ENCODE measurements around the gene FARP1. TPM values are rescaled to one million over a fixed set of nuclear protein-coding genes. Genes with fewer than 3 reads are reported as not detected.

Gene FARP1
- polyA plus RNA-seq, 2 donors, result 2.2 to 2.3 TPM

DNA sequence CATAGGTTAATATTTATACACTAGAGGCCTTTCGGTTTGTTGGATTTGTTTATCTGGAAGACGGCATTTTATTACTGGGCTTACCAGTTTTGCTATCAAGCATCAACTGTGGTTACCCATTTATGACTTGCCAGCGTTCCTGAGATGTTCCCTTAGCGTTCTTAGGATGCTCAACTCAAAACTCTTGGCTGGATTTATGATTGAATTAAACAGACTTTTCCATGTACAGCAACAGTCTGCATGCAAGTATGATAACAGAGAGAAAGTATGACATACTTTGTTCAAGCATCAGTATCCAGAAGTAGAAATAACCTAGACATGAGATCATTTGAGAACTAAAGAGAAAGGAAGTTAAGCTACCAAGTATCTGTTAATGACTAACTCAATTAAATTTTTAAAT is 64.1 kb downstream of the FARP1 start:
- peaks cover 0 to 2% of the 10 kb centered on the region in 2 donors for H3K9me3 ChIP-seq (ENCODE audit: control insufficient read depth in 2 of 2, insufficient read depth in 1 of 2, low read depth in 1 of 2, low read length in 1 of 2)
- no peaks in the 10 kb centered on the region for H3K36me3 ChIP-seq (ENCODE audit: control insufficient read depth in 2 of 2, insufficient read depth in 2 of 2, low read length in 1 of 2)
- no peak overlapping the region for H3K27ac ChIP-seq (ENCODE audit: low read depth in 2 of 2, low read length in 1 of 2)
- H3K4me1 ChIP-seq (ENCODE audit: control insufficient read depth in 2 of 2, insufficient read depth in 2 of 2, low read length in 1 of 2), result peaks cover 0 to 2% of the 10 kb centered on the region in 2 donors
- H3K27me3 ChIP-seq (ENCODE audit: control insufficient read depth in 1 of 2, insufficient read depth in 2 of 2, low read length in 2 of 2), result no peaks in the 10 kb centered on the region
- no peak overlapping the region for H3K4me3 ChIP-seq (ENCODE audit: low read depth in 1 of 2, low read length in 2 of 2)
- 57 to 64% methylated on average over 4 of the region's 4 CpGs for WGBS, 2 donors

GRCh38 chr13:98207416-98207815 is 64.5 kb downstream of the FARP1 start:
- Histone ChIP-seq H3K4me3 (ENCODE audit: low read depth in 1 of 2, low read length in 2 of 2) (no peak overlapping the region), H3K36me3 (ENCODE audit: control insufficient read depth in 2 of 2, insufficient read depth in 2 of 2, low read length in 1 of 2) (no peaks in the 10 kb centered on the region), H3K9me3 (ENCODE audit: control insufficient read depth in 2 of 2, insufficient read depth in 1 of 2, low read depth in 1 of 2, low read length in 1 of 2) (peaks cover 0 to 2% of the 10 kb centered on the region in 2 donors), H3K27me3 (ENCODE audit: control insufficient read depth in 1 of 2, insufficient read depth in 2 of 2, low read length in 2 of 2) (no peaks in the 10 kb centered on the region), H3K4me1 (ENCODE audit: control insufficient read depth in 2 of 2, insufficient read depth in 2 of 2, low read length in 1 of 2) (peaks cover 0 to 2% of the 10 kb centered on the region in 2 donors), H3K27ac (ENCODE audit: low read depth in 2 of 2, low read length in 1 of 2) (no peak overlapping the region)
- 71 to 85% methylated on average over 4 of the region's 4 CpGs for WGBS, 2 donors

DNA sequence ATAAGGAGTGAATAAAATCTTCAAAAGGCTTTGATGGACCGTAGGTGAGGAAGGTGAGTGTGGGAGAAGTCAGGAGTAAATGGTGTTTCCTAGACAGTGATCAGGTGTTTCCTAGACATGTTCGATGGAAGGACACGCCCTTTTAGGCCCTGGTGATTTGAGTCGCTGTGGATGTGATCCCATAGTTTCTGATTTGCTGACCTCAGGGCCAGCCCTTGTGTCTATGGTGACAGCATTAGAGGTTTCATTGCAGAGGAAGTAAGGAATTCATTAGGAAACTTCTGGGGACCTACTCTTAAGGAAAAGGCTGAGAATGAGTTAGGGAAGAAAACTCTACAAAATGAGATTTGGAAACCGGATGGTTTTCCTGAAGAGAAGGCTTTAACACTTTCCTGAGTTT is 65.7 kb downstream of the FARP1 start:
- no peak overlapping the region for H3K27ac ChIP-seq (ENCODE audit: low read depth in 2 of 2, low read length in 1 of 2)
- peaks cover 0 to 2% of the 10 kb centered on the region in 2 donors for H3K9me3 ChIP-seq (ENCODE audit: control insufficient read depth in 2 of 2, insufficient read depth in 1 of 2, low read depth in 1 of 2, low read length in 1 of 2)
- H3K4me3 ChIP-seq (ENCODE audit: low read depth in 1 of 2, low read length in 2 of 2), result no peak overlapping the region
- 86 to 87% methylated on average over 5 of the region's 5 CpGs for WGBS, 2 donors
- H3K27me3 ChIP-seq (ENCODE audit: control insufficient read depth in 1 of 2, insufficient read depth in 2 of 2, low read length in 2 of 2), result no peaks in the 10 kb centered on the region
- H3K4me1 ChIP-seq (ENCODE audit: control insufficient read depth in 2 of 2, insufficient read depth in 2 of 2, low read length in 1 of 2), result peaks cover 0 to 2% of the 10 kb centered on the region in 2 donors
- no peaks in the 10 kb centered on the region for H3K36me3 ChIP-seq (ENCODE audit: control insufficient read depth in 2 of 2, insufficient read depth in 2 of 2, low read length in 1 of 2)

DNA sequence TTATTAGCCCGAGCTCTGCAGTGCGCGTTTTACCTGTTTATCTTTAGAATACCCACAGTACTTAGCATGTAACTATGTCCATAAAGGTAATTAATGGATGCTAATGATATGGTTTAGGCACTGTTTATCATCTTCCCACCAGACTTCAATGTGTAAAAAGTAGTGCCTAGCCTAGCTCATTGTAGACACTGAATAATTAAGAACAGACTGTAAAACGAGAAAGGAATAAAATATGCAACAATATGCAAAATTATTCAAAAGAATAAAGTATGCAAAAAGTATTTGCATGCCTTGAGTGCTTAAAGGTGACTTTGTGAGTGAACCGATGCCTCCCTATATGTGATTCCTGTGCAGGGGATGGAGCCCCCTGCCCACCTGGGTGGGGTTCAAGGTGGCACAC is 69.9 kb downstream of the FARP1 start:
- 86 to 89% methylated on average over 5 of the region's 5 CpGs for WGBS, 2 donors
- no peak overlapping the region for H3K4me3 ChIP-seq (ENCODE audit: low read depth in 1 of 2, low read length in 2 of 2)

DNA sequence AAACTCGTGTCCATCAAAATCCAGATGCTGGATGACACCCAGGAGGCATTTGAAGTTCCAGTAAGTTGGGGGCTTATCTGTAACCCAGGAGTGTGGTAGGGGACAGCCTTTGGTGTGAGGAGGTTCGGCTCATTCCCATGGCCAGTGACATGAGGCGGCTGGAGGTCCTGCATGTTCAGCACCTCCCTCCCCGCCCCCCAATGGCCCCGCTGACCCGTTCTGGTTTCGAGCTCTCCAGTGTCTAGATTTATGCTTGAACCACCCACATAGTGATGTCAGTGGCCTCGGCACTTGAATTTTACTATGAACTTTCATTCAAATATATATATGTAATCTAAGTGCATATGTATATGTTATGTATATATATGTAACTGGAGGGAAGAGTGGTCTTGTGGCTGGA is 70.5 kb downstream of the FARP1 start:
- 88 to 89% methylated on average over 8 of the region's 8 CpGs for WGBS, 2 donors
- Histone ChIP-seq H3K27me3 (ENCODE audit: control insufficient read depth in 1 of 2, insufficient read depth in 2 of 2, low read length in 2 of 2) (no peaks in the 10 kb centered on the region), H3K9me3 (ENCODE audit: control insufficient read depth in 2 of 2, insufficient read depth in 1 of 2, low read depth in 1 of 2, low read length in 1 of 2) (no peaks in the 10 kb centered on the region), H3K36me3 (ENCODE audit: control insufficient read depth in 2 of 2, insufficient read depth in 2 of 2, low read length in 1 of 2) (no peaks in the 10 kb centered on the region), H3K27ac (ENCODE audit: low read depth in 2 of 2, low read length in 1 of 2) (no peak overlapping the region), H3K4me3 (ENCODE audit: low read depth in 1 of 2, low read length in 2 of 2) (no peak overlapping the region), H3K4me1 (ENCODE audit: control insufficient read depth in 2 of 2, insufficient read depth in 2 of 2, low read length in 1 of 2) (no peaks in the 10 kb centered on the region)

More for the DNA sequence above, 69.9 kb downstream of the FARP1 start:
- no peaks in the 10 kb centered on the region for H3K36me3 ChIP-seq (ENCODE audit: control insufficient read depth in 2 of 2, insufficient read depth in 2 of 2, low read length in 1 of 2)
- H3K27ac ChIP-seq (ENCODE audit: low read depth in 2 of 2, low read length in 1 of 2), result no peak overlapping the region
- H3K9me3 ChIP-seq (ENCODE audit: control insufficient read depth in 2 of 2, insufficient read depth in 1 of 2, low read depth in 1 of 2, low read length in 1 of 2), result no peaks in the 10 kb centered on the region
- no peaks in the 10 kb centered on the region for H3K27me3 ChIP-seq (ENCODE audit: control insufficient read depth in 1 of 2, insufficient read depth in 2 of 2, low read length in 2 of 2)
- H3K4me1 ChIP-seq (ENCODE audit: control insufficient read depth in 2 of 2, insufficient read depth in 2 of 2, low read length in 1 of 2), result no peaks in the 10 kb centered on the region

GRCh38 chr13:98214008-98214643 is 71.2 kb downstream of the FARP1 start:
- Histone ChIP-seq H3K27ac (ENCODE audit: low read depth in 2 of 2, low read length in 1 of 2) (no peak overlapping the region), H3K9me3 (ENCODE audit: control insufficient read depth in 2 of 2, insufficient read depth in 1 of 2, low read depth in 1 of 2, low read length in 1 of 2) (no peaks in the 10 kb centered on the region), H3K27me3 (ENCODE audit: control insufficient read depth in 1 of 2, insufficient read depth in 2 of 2, low read length in 2 of 2) (no peaks in the 10 kb centered on the region), H3K36me3 (ENCODE audit: control insufficient read depth in 2 of 2, insufficient read depth in 2 of 2, low read length in 1 of 2) (no peaks in the 10 kb centered on the region), H3K4me3 (ENCODE audit: low read depth in 1 of 2, low read length in 2 of 2) (no peak overlapping the region), H3K4me1 (ENCODE audit: control insufficient read depth in 2 of 2, insufficient read depth in 2 of 2, low read length in 1 of 2) (no peaks in the 10 kb centered on the region)
- WGBS, 2 donors, result 67 to 68% methylated on average over 16 of the region's 16 CpGs

GRCh38 chr13:98214707-98215106 is 71.8 kb downstream of the FARP1 start:
- no peak overlapping the region for H3K4me3 ChIP-seq (ENCODE audit: low read depth in 1 of 2, low read length in 2 of 2)
- no peak overlapping the region for H3K27ac ChIP-seq (ENCODE audit: low read depth in 2 of 2, low read length in 1 of 2)
- no peaks in the 10 kb centered on the region for H3K36me3 ChIP-seq (ENCODE audit: control insufficient read depth in 2 of 2, insufficient read depth in 2 of 2, low read length in 1 of 2)
- H3K27me3 ChIP-seq (ENCODE audit: control insufficient read depth in 1 of 2, insufficient read depth in 2 of 2, low read length in 2 of 2), result no peaks in the 10 kb centered on the region
- WGBS, 2 donors, result 45 to 53% methylated on average over 6 of the region's 6 CpGs
- H3K4me1 ChIP-seq (ENCODE audit: control insufficient read depth in 2 of 2, insufficient read depth in 2 of 2, low read length in 1 of 2), result no peaks in the 10 kb centered on the region
- no peaks in the 10 kb centered on the region for H3K9me3 ChIP-seq (ENCODE audit: control insufficient read depth in 2 of 2, insufficient read depth in 1 of 2, low read depth in 1 of 2, low read length in 1 of 2)

DNA sequence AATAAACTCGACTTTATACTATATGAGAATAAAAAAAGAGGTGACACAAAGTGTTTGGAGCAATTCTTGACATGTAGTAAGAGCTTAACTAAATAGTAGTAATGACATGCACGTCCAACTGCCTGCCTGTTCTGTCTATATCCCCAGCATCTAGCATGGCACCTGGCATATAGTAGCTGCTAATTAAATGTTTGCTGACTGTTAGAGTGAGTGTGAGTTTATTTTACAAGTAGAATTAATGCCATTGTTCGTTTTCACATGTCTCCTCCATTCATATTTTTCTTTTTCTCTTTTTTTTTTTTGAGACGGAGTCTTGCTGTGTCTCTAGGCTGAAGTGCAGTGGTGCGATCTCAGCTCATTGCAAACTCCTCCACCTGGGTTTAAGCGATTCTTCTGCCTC is 72.6 kb downstream of the FARP1 start:
- WGBS, 2 donors, result 87% methylated on average over 6 of the region's 6 CpGs
- Histone ChIP-seq H3K4me1 (ENCODE audit: control insufficient read depth in 2 of 2, insufficient read depth in 2 of 2, low read length in 1 of 2) (no peaks in the 10 kb centered on the region), H3K27ac (ENCODE audit: low read depth in 2 of 2, low read length in 1 of 2) (no peak overlapping the region), H3K27me3 (ENCODE audit: control insufficient read depth in 1 of 2, insufficient read depth in 2 of 2, low read length in 2 of 2) (no peaks in the 10 kb centered on the region), H3K36me3 (ENCODE audit: control insufficient read depth in 2 of 2, insufficient read depth in 2 of 2, low read length in 1 of 2) (no peaks in the 10 kb centered on the region), H3K4me3 (ENCODE audit: low read depth in 1 of 2, low read length in 2 of 2) (no peak overlapping the region), H3K9me3 (ENCODE audit: control insufficient read depth in 2 of 2, insufficient read depth in 1 of 2, low read depth in 1 of 2, low read length in 1 of 2) (no peaks in the 10 kb centered on the region)

GRCh38 chr13:98216135-98216565 is 73.3 kb downstream of the FARP1 start:
- Histone ChIP-seq H3K4me3 (ENCODE audit: low read depth in 1 of 2, low read length in 2 of 2) (no peak overlapping the region), H3K4me1 (ENCODE audit: control insufficient read depth in 2 of 2, insufficient read depth in 2 of 2, low read length in 1 of 2) (no peaks in the 10 kb centered on the region), H3K27ac (ENCODE audit: low read depth in 2 of 2, low read length in 1 of 2) (no peak overlapping the region), H3K36me3 (ENCODE audit: control insufficient read depth in 2 of 2, insufficient read depth in 2 of 2, low read length in 1 of 2) (no peaks in the 10 kb centered on the region), H3K27me3 (ENCODE audit: control insufficient read depth in 1 of 2, insufficient read depth in 2 of 2, low read length in 2 of 2) (no peaks in the 10 kb centered on the region), H3K9me3 (ENCODE audit: control insufficient read depth in 2 of 2, insufficient read depth in 1 of 2, low read depth in 1 of 2, low read length in 1 of 2) (no peaks in the 10 kb centered on the region)
- 44 to 49% methylated on average over 4 of the region's 4 CpGs for WGBS, 2 donors

DNA sequence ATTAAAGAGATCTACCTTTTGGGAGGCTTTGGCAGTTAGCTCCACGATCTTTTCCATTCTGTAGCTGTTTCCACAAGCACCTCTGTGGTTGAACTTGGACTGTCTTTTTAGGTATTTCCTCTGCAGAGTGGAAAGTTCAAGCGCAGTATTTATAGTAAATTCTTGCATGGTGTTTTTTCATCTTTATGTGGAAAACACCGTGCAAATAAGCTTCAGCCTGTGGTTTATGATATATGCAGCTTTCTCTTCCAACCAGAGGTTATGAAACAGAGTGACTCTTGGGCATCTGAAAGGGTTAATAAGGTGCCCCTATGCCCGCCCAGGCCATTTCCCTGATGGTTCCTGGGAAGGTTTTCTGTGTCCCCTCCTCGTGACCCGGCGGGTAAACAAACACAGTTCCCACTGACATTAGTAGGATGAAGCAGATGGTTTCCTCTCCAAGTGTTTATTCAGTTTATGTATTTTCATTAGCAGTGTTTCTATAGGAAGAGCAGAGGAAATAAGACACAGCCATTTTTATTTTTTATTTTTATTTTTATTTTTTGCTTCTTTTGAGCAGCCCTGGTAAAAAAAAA is 73.9 kb downstream of the FARP1 start:
- WGBS, 2 donors, result 67 to 69% methylated on average over 7 of the region's 7 CpGs
- H3K4me3 ChIP-seq (ENCODE audit: low read depth in 1 of 2, low read length in 2 of 2), result no peak overlapping the region
- no peaks in the 10 kb centered on the region for H3K36me3 ChIP-seq (ENCODE audit: control insufficient read depth in 2 of 2, insufficient read depth in 2 of 2, low read length in 1 of 2)
- no peaks in the 10 kb centered on the region for H3K9me3 ChIP-seq (ENCODE audit: control insufficient read depth in 2 of 2, insufficient read depth in 1 of 2, low read depth in 1 of 2, low read length in 1 of 2)
- no peaks in the 10 kb centered on the region for H3K4me1 ChIP-seq (ENCODE audit: control insufficient read depth in 2 of 2, insufficient read depth in 2 of 2, low read length in 1 of 2)
- no peak overlapping the region for H3K27ac ChIP-seq (ENCODE audit: low read depth in 2 of 2, low read length in 1 of 2)
- no peaks in the 10 kb centered on the region for H3K27me3 ChIP-seq (ENCODE audit: control insufficient read depth in 1 of 2, insufficient read depth in 2 of 2, low read length in 2 of 2)
